Liver (tissue), 9 donors: ENCODE results near the gene LIMD2. TPM values are rescaled to one million over a fixed set of nuclear protein-coding genes. Genes with fewer than 3 reads are reported as not detected.
A peak's percentile ranks its signal among the peaks of the same experiment; 100 is the strongest.

ENCODE experiments used
- DNase-seq: peaks from one replicate; pipeline ENCODE4 v3.0.0-alpha.2; 2017; ENCODE audit warnings: low spot score
- H3K27ac ChIP-seq, 2 donors: one replicate each; pipeline ENCODE4 v1.7.0; 2013; ENCODE audit warnings: inconsistent platforms in 2 of 2, low read length in 2 of 2, control low read depth in 1 of 2, low read depth in 1 of 2, mild to moderate bottlenecking in 1 of 2
- H3K27me3 ChIP-seq, 4 donors: one replicate each; pipeline versions ENCODE4 v1.6.1 to v1.7.0; 2013; ENCODE audit warnings: low read length in 3 of 4, inconsistent platforms in 1 of 4, mild to moderate bottlenecking in 1 of 4, moderate library complexity in 1 of 4; ENCODE audit not compliant: control insufficient read depth in 4 of 4, insufficient read depth in 4 of 4
- H3K36me3 ChIP-seq, 4 donors: one replicate each; pipeline versions ENCODE4 v1.6.1 to v1.7.0; 2013; ENCODE audit warnings: low read length in 3 of 4, mild to moderate bottlenecking in 3 of 4, low read depth in 1 of 4, moderate library complexity in 1 of 4; ENCODE audit not compliant: control insufficient read depth in 4 of 4, insufficient read depth in 3 of 4
- H3K4me1 ChIP-seq, 4 donors: one replicate each; pipeline versions ENCODE4 v1.6.1 to v1.7.0; 2013; ENCODE audit warnings: low read length in 3 of 4, mild to moderate bottlenecking in 3 of 4, moderate library complexity in 1 of 4; ENCODE audit not compliant: control insufficient read depth in 4 of 4, insufficient read depth in 4 of 4
- H3K4me3 ChIP-seq, 3 donors: one replicate each; pipeline versions ENCODE4 v1.6.1 to v1.7.0; 2013; ENCODE audit warnings: low read length in 3 of 3, control low read depth in 1 of 3, low read depth in 1 of 3, mild to moderate bottlenecking in 1 of 3
- H3K9ac ChIP-seq, 2 donors: one replicate each; pipeline ENCODE4 v1.7.0; 2013; ENCODE audit warnings: low read length in 2 of 2, mild to moderate bottlenecking in 2 of 2, moderate library complexity in 2 of 2, control low read depth in 1 of 2, low read depth in 1 of 2
- H3K9me3 ChIP-seq, 4 donors: one replicate each; pipeline versions ENCODE4 v1.6.1 to v1.7.0; 2013; ENCODE audit warnings: low read length in 3 of 4; ENCODE audit not compliant: control insufficient read depth in 4 of 4
- ATF3 ChIP-seq: IDR thresholded peaks from 2 replicates; pipeline ENCODE4 v1.6.1; 2016; ENCODE audit warnings: antibody characterized with exemption
- CTCF ChIP-seq: fragments of 150-350 bp; IDR thresholded peaks from 2 replicates; pipeline ENCODE4 v1.5.1; 2017; ENCODE audit warnings: improper control_type of control experiment, low read depth, low read length; ENCODE audit not compliant: missing input control
- EGR1 ChIP-seq, 2 donors: IDR thresholded peaks; 2 replicates each; pipeline ENCODE4 v1.6.1; 2016 to 2018; ENCODE audit warnings: antibody characterized with exemption in 2 of 2, low read depth in 2 of 2
- FOXA2 ChIP-seq: IDR thresholded peaks from 2 replicates; pipeline ENCODE4 v1.6.1; 2016; ENCODE audit warnings: antibody characterized with exemption
- GABPA ChIP-seq, 2 donors: IDR thresholded peaks in 1 of 2; conservative IDR thresholded peaks in 1 of 2; 2 replicates each; pipeline ENCODE4 v1.6.1; 2016; ENCODE audit warnings: antibody characterized with exemption in 2 of 2, mild to moderate bottlenecking in 1 of 2, moderate library complexity in 1 of 2
- HNF4A ChIP-seq, 2 donors: conservative IDR thresholded peaks; 2 replicates each; pipeline ENCODE4 v1.6.1; 2016; ENCODE audit warnings: antibody characterized with exemption in 2 of 2, mild to moderate bottlenecking in 2 of 2
- HNF4G ChIP-seq: IDR thresholded peaks from 2 replicates; pipeline ENCODE4 v1.6.1; 2016; ENCODE audit warnings: antibody characterized with exemption
- JUND ChIP-seq, 2 donors: IDR thresholded peaks; 2 replicates each; pipeline ENCODE4 v1.6.1; 2016; ENCODE audit warnings: antibody characterized with exemption in 2 of 2
- MAX ChIP-seq: IDR thresholded peaks from 2 replicates; pipeline ENCODE4 v1.6.1; 2016; ENCODE audit warnings: antibody characterized with exemption
- RAD21 ChIP-seq, 2 donors: IDR thresholded peaks; 2 replicates each; pipeline ENCODE4 v1.6.1; 2016; ENCODE audit warnings: antibody characterized with exemption in 2 of 2, mild to moderate bottlenecking in 2 of 2
- RXRA ChIP-seq, 2 donors: IDR thresholded peaks; 2 replicates each; pipeline ENCODE4 v1.6.1; 2017 to 2018; ENCODE audit warnings: antibody characterized with exemption in 2 of 2, mild to moderate bottlenecking in 1 of 2
- SP1 ChIP-seq: IDR thresholded peaks from 2 replicates; pipeline ENCODE4 v1.6.1; 2018; ENCODE audit warnings: antibody characterized with exemption, mild to moderate bottlenecking
- TAF1 ChIP-seq: conservative IDR thresholded peaks from 2 replicates; pipeline ENCODE4 v1.6.1; 2016; ENCODE audit warnings: antibody characterized with exemption, mild to moderate bottlenecking
- YY1 ChIP-seq: IDR thresholded peaks from 2 replicates; pipeline ENCODE4 v1.6.1; 2016; ENCODE audit warnings: antibody characterized with exemption, mild to moderate bottlenecking
- ZBTB33 ChIP-seq: IDR thresholded peaks from 2 replicates; pipeline ENCODE4 v1.6.1; 2016; ENCODE audit warnings: antibody characterized with exemption
- WGBS: extraction: QIAGEN DNeasy Blood & Tissue Kit; methylation state at CpG from one replicate; pipeline ENCODE4 v1.1.7; 2013; 5-methylcytosine and 5-hydroxymethylcytosine counted together
- polyA plus RNA-seq, 2 donors: library from polyadenylated mRNA; stranded (reverse) in 1 of 2; unstranded in 1 of 2; fragments of 200-250 nt in 1 of 2; fragments of >200 nt in 1 of 2; fragmentation: Nextera tagmentation in 1 of 2; extraction: Ambion mirVana in 1 of 2; gene quantifications; one replicate each; pipeline versions ENCODE4 v1.2.1 to v1.2.3, GENCODE V29; 2013 to 2015
- total RNA-seq, 2 donors: library from RNA; depleted of rRNA; stranded (reverse); fragments of >200 nt; gene quantifications; one replicate each; pipeline ENCODE4 v1.2.3, GENCODE V29; 2014
- donor health status: healthy.
- donor health status: healthy.
- donor health status: healthy.
- donor health status: healthy.
- donor health status: healthy.

LIMD2 gene
- total and polyA plus RNA-seq, 4 donors = 5.9 to 24.2 (median 7.9) TPM

GRCh38 chr17:63698886-63699637, 863 bp downstream of the LIMD2 start:
- no peak for TF ChIP-seq TAF1
- TF ChIP-seq HNF4A (conservative IDR thresholded peaks at IDR 0.05) = no peak
- TF ChIP-seq CTCF = no peak
- TF ChIP-seq RXRA (IDR thresholded peaks at IDR 0.05) = no peak
- TF ChIP-seq MAX = no peak
- no peak for TF ChIP-seq ZBTB33
- TF ChIP-seq JUND (IDR thresholded peaks at IDR 0.05) = no peak
- no peak for TF ChIP-seq SP1
- no peak for TF ChIP-seq RAD21 (IDR thresholded peaks at IDR 0.05)
- TF ChIP-seq ATF3 = no peak
- WGBS = 6% methylated on average over 45 of the region's 45 CpGs
- peaks cover 0 to 11% (median 6%) of the 10 kb centered on the region in 4 donors for H3K36me3 ChIP-seq
- H3K9me3 ChIP-seq = no peaks in the 10 kb centered on the region
- H3K9ac ChIP-seq = no peak overlapping the region
- H3K27ac ChIP-seq = peak overlapping the region; percentile 29 to 54
- peak overlapping the region in 2 of 3 donors; percentile 47 to 66 for H3K4me3 ChIP-seq
- no peak for DNase-seq
- no peaks in the 10 kb centered on the region for H3K27me3 ChIP-seq
- peaks cover 14 to 34% (median 21%) of the 10 kb centered on the region in 4 donors for H3K4me1 ChIP-seq

GRCh38 chr17:63698381-63698885, 1.5 kb downstream of the LIMD2 start:
- Histone ChIP-seq H3K4me3 (peak overlapping the region in 2 of 3 donors; percentile 48 to 66), H3K27me3 (no peaks in the 10 kb centered on the region), H3K9ac (no peak overlapping the region), H3K27ac (peak overlapping the region; percentile 29 to 54), H3K4me1 (peaks cover 14 to 34% (median 21%) of the 10 kb centered on the region in 4 donors), H3K9me3 (no peaks in the 10 kb centered on the region), H3K36me3 (peaks cover 0 to 11% (median 6%) of the 10 kb centered on the region in 4 donors)
- 20% methylated on average over 24 of the region's 24 CpGs for WGBS
- DNase-seq = no peak
- TF ChIP-seq SP1 (no peak), FOXA2 (no peak), ZBTB33 (no peak), MAX (no peak), TAF1 (no peak), HNF4G (no peak), RAD21 (IDR thresholded peaks at IDR 0.05) (no peak), EGR1 (IDR thresholded peaks at IDR 0.05; ENCODE audit: low read depth in 2 of 2) (no peak), GABPA (IDR thresholded peaks at IDR 0.05 in 1 of 2, conservative IDR thresholded peaks at IDR 0.05 in 1 of 2) (no peak), YY1 (no peak), HNF4A (conservative IDR thresholded peaks at IDR 0.05) (no peak), RXRA (IDR thresholded peaks at IDR 0.05) (no peak), ATF3 (no peak), CTCF (no peak)
